NCI-H1092 (cell line): ENCODE data around the gene KLHDC10.
"Not testable (repeated sequence)": the region's sequence is repeated elsewhere in the genome, so short reads cannot be mapped to it uniquely, and the experiment has no call there.

Source experiments
- DNase-seq: peaks from one replicate; lab custom pipeline; 2025; lab: John Stamatoyannopoulos, UW

KLHDC10 gene

DNA sequence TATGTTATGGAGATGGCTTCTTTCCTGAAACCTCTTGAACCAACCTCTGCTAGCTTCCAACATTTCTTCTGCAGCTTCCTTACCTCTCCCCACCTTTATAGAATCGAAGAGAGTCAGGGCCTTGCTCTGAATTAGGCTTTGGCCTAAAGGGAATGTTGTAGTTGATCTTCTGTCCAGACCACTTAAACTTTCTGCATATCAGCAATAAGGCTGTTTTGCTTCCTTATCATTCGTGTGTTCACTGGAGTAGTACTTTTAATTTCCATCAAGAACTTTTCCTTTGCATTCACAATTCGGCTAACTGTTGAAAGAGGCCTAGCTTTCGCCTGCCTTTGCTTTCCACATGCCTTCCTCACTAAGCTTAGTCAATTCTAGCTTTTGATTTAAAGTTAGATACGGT, 48.0 kb downstream of the KLHDC10 start:
- no peak for DNase-seq

DNA sequence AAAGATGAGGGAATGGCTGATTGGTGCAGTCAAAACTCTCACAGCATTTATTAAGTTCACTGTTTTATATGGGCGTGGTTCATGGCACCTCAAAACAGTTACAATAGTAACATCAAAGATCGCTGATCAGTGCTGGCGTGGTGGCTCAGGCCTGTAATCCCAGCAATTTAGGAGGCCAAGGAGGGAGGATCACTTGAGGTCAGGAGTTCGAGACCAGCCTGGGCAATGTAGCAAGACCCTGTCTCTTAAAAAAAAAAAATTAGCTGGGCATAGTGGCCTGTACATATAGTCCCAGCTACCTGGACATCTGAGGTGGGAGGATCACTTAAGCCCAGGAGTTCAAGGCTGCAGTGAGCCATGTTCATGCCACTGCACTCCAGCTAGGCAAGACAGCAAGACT, 48.5 kb downstream of the KLHDC10 start:
- no peak for DNase-seq

DNA sequence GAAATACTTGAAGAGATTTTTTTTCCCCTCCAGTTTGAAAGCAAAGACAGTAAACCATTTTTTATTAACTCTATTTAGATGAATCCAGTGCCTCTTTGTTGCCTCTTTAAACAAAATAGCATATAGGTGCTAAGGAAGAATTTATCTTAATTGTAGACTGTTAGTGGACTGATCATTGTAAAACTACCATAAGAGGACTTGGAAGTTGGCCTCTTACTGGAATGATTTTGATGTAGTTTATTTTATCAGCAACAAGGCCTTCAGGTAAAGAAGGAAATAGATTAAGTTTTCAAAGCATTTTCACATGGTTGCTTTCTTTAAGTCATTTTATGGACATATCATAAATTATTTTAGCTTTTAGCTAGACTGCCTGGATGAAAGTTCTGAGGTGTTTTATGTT, 53.2 kb downstream of the KLHDC10 start:
- DNase-seq, result no peak

DNA sequence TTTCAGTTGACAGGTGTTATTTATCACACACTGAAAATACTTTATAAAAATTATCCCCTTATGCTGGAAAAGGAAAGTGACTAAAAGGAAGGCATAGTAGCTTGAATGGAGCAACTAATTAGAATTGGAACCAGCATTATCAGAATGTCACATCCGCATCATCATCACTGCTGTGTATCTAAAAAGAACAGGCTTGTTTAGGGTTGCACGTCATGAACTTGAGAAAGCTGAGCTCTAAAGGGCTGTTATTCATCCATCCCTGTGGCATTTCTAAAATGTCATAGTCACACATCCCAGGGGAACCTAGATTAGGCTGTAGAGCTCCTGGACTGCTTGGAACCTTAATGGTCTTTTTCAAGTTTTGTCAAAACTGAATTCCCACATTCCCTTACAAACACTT, 54.4 kb downstream of the KLHDC10 start:
- no peak for DNase-seq

DNA sequence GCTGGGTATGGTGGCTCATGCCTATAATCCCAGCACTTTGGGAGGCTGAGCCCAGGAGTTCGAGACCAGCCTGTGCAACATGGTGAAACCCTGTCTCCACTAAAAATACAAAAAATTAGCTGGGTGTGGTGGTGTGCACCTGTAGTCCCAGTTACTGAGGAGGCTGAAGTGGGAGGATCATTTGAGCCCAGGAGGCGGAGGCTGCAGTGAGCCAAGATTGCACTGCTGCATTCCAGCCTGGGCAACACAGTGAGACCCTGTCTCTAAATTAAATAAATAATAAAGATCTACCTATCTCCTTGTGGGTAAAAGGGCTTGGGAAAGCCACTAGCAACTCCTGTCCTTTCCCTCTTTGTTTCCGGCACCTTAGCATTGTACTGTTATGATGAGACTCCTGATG, 56.5 kb downstream of the KLHDC10 start:
- DNase-seq, result not testable (repeated sequence)

DNA sequence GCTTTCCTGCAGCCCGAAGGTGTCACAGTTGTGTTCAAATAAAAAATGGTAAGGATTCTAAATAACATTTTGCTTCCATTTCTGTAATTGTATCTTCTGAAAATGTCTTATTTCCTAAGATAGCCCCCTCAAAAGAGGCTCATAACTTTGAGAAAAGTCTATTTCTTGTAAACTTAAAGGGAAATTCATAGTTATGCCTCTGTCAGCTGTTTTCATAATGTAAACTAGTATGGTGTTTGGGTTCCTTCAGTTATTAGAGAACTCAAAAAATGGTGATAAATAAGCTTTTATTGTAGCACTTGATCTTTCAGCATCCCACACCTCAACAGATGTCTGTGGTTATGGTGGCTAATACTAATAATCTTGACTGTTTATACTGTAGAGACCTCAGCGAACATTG, 57.1 kb downstream of the KLHDC10 start:
- DNase-seq, result no peak

DNA sequence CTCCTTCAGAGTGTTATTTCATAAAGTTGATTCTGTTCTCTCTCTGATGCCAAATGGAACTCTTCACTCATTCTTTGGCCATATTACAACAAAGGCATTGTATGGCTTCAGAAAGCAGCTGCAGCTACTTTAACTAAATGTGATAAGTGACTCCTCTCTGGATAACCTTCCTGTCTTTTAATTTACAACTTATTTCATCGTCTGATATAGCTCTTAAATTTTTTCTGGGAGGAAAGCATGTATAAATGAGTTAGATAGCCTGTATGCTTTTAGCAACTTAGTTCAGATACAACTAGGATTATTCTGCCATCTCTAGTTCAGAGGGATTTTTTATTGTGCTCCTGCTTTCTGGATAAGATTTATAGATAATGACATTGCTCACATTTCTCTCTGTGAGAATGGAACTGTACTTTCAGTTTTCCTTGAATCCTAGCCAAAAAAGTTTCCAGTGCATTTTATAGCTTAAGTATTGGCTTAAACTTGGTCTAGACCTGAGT, 57.5 kb downstream of the KLHDC10 start:
- DNase-seq, result no peak

DNA sequence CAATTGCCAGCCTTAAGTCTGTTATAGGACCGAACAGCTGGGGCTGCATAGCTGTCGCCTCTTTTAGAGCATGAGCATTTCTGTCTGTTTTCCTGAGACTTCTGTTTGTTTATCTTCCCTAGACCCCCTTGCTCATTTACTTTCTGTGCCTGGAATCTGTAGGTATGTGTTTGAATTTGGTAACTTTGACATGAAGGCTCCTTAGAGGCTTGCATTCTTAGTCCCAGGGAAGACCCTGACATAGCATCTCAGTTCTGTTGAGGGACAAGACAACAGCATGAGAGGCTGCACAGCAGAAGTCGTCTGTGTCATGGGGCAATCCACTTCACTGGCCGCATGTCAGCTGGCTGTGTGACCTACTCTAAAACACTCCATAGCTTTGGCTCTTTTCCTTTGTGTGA, 58.7 kb downstream of the KLHDC10 start:
- DNase-seq, result no peak

DNA sequence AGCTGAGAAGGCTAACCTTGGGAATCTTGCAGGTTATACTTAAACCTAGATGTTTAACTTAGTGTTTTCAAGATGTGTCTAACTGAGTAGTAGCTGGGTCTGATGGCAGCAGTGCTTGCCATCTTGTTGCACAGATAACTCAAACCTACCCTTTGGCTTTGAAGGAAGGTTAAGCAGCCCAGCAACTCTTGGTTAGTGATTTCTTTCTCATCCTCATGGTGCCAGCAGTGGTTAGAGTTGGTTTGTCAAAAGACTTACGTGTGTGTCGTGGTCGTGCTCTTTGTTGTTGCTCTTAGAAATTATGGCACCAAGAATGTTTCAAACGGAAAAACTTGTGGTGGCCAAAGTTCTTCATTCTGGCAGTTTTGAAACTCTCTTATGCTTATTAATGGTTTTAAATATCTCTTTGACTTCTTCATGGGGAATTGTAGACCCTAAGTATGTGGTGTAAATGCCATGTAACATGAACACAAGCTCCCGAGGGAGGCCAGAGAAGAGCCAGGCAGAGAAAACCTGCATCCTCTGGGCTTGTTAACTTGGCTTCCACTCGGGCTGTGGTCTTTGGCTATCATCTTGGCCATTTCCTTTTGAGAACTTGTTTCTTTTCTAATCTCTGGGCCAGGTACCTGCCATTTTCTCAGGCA, 61.0 kb downstream of the KLHDC10 start:
- DNase-seq, result no peak

DNA sequence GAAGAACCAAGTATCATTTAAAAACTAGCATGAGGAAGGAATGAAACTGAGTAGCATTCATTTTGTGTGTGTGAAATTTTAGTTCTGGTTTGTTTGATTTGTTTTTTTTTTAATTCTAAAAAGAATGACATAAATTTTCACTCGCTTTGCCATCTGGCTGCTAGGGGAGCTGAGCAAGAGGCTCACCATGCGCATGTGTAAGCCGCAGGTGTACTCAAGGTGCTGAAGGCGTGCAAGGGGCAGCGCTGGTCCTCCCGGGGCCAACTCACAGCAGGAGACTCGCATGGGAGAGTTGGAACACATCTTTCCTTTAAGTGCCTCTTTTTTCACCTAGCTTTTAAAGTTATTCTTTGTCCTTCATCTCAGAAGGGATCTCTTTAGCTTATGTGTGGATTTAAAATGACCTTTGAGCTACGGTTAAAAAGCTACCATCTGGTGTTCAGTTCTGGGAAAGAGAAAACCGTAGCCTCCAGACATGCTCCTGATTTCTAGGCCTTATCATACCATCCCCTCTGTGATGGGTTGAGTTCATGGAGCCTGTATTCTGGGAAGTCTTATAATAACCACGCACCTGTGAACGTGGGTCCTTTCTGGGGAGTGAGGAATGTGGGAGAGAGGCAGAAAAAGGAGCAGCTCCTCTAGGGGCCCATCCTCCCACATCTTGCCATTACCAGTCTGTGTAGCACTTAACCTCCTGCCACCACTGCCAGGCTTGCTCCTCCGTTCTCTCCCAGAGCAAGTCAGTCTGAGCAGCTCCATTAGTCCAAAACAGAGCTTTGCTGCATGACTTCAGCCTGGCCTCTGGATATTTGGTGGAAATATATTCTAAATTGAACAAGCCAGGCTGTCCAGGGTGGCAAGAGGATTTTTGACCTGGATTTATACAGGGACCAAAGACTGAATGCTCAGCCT, 61.9 kb downstream of the KLHDC10 start:
- DNase-seq, result no peak

DNA sequence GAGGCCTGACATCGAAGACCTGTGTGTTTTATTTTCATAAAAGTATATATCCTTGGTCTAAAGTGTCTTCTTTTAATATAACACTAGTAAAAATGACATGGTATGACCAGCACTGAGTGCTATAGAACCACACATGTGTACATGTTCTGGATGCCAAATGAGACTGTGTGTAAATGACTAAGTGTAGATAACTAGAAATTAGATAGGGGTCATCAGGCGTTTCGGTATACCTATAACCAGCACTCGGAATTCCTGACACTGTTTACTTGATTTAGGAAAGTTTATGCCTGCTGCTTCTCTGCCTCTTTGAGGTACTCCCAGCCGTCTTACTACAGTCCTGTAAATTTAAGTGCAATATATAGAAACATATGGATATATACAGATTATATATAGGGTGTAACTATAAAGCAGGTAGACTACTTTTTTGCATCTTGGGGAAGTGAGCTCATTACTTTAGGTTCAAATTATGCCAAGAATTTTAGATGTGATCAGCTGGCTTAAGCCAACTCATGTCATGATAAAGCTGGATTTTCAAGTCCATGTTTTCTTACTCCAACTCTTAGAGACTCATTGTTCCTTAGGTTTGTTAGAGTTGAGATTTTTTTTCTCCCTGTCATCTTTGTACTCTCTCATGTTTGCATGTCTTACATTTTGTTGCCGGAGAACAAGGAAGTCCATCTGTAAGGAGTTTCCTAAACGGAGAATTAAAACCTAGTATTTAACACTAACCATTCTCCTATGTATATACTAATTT, 62.9 kb downstream of the KLHDC10 start:
- DNase-seq, result no peak

DNA sequence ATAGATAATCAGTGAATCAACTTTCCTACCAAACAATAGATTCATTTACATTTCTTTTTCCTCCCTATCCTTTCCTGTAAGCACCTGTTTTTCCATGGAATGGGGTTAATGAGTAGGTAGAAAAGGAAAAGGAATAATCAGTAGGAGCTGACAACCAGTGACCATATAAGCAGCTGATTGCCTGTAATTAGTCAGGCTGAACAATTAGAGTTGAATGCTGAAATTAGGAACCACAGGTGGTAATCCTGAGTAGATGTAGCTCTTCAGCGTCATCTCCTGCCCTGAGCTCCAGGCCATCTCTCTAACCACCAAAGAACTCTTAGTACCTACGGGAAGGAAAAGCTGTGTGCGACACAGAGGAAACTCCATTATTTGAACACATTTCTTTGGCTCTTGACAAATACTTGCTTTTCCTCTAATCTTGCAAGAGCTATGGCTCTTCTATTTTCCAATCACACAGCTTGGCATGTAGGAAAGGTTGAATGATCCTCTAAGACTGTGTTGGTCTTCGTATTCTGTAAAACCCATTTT, 63.8 kb downstream of the KLHDC10 start:
- DNase-seq, result no peak

DNA sequence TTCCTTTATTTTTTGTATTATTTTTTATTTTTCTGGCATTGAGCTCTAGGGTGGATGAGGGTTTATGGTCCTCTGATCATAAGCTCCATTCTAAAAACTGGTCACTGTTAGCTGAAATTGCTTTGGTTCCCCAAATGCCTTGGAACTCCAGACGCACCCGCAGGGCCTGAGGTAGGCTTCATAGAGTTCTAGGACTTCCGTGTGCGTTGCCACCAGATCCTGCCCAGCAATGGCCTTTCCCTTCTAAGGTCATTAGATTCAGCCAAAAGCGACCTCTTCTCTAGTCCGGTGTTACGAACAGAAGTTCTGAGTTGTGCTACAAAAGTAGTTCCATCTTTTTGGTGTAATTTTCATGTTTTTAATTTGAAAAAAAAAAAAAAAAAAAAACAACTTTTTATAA, 64.4 kb downstream of the KLHDC10 start:
- no peak for DNase-seq

DNA sequence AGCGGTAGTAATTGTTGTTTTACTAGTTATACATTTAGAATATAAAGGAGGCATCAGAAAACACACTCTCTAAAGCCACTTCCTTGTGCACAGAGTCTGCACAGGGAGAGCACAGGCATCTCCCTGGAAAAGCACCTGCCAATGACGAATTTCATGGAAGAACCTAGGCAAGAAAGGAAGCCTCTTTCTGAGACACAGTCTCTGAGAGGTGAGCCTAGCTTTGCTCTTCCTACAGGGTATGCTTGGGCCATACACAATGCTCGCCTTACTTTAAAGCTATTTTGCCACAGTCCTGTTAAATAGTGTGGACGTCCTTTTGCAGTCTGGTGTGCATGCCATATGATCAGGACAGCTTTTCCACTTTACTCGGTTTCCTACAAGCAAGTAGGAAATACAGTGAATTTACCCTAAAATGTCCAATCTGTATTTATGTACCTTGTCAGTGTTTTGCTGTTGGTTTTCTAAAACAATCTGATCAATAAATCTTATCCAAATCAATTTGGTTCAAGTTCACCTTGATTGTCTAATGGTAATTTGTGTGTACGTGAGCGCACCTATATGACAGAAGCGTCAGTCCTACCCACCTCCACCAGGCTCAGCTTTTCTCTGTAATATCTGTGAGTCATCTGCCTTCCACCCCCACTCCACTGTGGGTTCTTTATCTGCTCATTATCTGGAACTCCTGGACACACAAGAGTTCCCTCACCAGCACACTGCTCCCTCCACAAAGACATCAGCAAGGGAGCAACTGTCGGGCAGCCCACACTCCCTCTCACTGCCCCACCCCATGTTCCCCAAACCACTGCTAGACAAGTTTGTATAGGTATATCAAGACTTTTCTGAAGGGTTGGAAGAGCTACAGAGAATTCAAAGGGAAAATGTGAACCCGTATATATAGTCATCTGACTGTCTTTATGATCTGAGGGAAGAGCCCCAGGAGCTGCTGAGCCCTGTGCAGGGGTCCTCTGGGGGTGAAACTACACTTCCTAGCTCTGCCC, 65.2 kb downstream of the KLHDC10 start:
- DNase-seq, result no peak

DNA sequence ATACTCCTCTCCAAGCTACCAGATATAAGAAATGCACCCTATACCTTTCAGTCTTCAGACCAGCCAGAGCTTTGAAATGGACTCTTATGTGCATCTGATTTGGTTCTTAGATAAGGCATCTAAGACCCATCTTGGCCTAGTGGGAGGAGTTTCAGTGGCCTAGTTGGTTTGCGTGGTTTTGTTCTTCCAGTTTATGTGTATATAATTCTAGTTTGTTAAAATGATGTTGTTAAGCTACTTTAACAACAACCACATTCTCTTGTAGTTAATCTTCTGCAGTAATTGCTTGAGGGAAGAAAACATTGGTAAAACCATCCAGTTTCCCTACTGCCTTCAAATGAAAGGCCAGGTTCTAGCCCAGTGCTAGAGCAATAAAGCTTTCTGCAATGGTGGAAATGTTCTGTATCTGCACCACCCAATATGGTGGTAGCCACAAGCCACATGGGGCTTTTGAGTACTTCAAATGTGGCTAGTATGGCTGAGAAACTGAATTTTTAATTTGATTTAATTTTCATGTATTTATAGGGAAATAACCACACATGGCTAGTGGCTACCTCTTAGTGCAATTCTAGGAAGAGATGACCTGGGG, 66.3 kb downstream of the KLHDC10 start:
- DNase-seq, result no peak

DNA sequence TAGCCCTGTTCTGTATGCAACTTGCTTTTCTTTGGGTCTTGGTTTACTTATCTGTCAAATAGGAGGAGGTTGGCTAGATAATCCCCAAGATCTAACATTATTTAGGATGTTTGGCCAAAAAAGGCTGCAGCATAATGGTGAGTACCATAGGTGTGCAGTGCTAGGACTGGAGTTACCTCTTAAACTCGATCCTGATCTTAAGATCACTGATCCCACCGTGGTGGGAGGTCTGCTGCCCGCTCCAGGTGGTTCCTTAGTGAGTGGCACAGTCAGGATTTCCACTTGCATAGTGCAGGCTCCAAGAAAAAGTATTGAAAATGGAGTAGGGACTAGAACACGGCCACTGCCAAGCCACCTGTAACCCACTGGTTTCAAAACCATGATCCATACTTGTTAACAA, 66.9 kb downstream of the KLHDC10 start:
- no peak for DNase-seq

DNA sequence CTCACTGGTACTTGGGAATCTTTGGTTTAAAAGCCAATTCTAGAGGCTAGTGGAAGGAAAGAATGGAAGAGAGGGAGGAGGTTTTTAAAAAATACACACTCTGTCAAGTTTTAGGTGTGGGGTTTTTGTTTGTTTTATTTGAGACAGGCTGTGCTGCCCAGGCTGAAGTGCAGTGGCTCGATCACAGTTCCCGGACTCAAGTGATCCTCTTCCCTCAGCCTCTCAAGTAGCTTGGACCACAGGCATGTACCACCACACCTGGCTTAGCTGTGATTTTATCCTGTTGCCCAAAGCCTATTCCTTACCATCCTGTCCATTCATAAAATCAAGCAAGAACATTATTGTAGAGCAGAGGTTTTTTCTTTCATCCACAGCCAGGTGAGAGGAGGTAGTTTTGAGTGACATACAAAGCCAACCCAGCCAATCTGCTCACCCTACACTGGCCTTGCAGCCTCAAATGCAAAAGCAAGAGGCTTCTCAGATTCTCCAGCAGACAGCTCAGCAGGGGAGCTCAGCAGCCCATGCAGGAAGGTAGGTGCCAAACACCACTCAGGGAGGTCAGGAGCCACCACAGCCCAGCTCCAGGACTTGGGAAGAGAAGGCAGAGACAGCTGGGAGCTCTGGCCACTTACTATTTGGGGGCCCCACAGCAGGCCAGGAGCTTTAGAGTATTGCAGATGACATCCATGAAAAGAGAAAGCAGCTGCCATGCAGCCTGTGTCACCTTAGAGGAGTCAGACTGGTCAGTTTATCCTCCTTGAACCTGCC, 69.0 kb downstream of the KLHDC10 start:
- DNase-seq, result no peak

DNA sequence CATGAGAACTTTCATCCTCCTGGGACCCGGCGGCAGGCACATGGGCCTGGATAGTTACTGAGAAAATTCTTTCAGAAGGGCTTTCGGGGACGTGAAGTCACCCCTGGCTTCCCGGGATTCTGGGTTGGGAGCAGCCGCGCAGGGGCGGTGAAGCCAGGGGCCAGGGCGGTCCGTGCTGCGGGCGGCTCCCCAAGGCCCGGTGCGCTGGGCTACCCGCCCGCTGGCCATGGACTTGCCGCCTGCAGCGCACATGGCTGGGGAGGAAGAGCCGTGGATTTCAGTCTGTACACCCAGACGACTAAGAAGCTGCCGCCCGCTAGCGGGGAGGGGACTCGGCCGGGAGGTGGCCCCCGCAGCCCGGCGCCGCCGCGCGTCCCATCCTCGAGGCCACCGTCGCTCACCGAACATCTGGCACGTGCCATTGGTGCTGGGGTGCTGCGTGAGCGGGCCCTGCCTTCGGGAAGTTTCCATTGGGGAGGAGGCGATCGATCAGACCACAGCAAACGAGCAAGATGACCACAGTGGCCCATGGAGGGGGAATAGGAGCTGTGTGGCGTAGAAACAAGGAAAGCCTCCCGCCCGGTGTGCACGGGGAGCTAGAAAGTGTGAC, 70.3 kb downstream of the KLHDC10 start:
- DNase-seq, result no peak

DNA sequence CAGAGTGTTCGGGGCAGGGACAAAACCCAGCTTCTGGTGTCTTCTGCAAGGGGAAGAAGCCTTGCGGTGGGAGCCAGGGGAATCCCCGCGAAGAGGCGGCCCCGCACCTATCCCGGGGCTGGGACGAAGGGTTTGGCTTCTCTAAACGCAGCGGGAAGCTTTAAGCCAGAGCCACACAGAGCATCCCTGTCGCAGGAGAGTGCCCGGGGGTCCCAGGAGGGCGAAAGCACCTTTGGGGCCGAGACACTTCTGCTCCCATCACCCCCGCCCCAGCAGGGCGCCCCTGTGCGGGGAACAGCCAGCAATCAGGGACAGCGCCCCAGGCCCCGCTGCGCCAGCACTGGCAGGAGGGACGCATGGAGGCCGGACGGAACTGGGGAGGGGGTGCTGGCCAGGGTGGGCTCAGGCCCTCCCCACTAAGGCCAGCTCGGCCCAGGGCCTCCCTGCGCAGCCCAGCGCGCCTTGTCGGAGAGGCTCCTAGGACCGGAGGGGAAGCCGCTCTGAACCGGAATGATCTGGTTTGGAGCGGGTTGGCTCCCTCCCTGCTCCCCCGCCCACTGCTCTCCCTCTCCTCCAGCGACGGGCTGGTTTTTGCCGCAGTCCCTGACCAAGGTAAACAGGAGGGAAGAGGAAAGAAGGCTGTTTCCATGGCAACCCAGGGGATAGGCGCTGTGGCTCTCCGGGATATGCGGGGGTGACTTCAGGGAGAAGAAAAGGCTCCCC, 71.0 kb downstream of the KLHDC10 start:
- no peak for DNase-seq
